ENCODE results near the gene RAD9A.
"Not testable (repeated sequence)": the region's sequence is repeated elsewhere in the genome, so short reads cannot be mapped to it uniquely, and the experiment has no call there.

Gene RAD9A

DNA sequence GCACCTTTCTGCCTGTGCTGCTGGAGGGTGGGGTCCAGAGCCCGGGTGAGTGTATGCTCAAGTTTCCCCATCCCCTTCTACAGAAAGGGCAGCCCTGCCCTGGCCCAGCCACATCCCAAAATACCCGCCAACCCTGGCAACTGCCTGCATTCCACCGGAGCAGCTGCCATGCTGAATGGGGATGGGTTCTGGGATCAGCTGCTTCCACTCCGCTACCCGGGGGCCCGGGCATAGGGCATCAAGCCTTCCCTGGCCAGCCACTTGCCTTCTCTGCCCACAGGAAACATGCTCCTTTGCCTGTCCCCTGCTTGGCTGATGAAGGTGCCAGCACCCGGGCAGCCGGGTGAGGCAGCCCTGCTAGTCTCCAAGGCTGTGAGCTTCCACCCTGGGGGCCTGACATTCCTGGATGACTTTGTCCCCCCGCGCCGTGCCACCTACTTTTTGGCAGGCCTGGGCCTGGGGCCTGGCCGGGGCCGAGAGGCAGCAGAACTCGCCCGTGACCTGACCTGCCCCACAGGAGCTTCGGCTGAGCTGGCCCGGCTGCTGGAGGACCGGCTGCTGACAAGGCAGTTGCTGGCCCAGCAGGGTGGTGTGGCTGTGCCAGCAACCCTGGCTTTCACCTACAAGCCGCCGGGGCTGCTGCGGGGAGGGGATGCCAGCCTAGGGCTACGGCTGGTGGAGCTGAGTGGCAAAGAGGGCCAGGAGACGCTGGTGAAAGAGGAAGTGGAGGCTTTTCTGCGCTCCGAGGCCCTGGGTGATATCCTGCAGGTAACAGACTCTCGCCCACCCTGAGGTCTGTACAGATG is 26.9 kb downstream of the RAD9A start:
- no peak overlapping the region for H3K4me3 ChIP-seq (ENCODE audit: low read depth, low read length)
- DNase-seq (ENCODE audit: low read depth), result no peak

DNA sequence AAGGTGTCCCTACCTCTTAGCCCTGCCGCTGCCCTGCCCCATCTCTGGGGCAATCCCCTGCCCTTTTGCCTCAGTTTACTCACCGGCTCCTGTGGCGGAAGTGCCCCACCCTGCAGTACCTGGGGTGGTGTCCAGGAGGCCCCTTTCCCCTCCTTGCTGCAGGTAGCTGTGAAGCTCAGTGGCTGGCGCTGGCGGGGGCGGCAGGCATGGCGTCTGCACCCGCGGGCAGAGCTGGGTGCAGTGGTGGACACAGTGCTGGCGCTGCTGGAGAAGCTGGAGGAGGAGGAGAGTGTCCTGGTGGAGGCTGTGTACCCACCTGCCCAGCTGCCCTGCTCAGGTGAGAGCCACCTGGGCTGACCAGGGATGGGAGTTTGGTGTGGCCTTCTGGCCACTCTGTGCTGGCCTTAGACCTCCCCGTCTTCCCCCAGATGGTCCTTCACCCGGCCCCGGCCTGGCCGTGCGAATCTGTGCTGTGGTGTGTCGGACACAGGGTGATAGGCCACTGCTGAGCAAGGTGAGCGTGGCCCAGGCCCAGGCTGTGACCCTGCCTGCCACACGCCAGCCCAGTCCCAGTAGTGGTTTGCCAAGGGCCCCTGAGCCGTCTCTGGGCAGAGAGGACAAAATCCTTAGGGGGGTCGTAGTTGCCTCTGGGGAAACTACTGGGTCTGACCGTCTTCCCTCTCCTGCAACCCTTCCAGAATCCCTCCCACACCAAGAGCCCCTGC is 27.7 kb downstream of the RAD9A start:
- no peak overlapping the region for H3K4me3 ChIP-seq (ENCODE audit: low read depth, low read length)
- DNase-seq (ENCODE audit: low read depth), result no peak

DNA sequence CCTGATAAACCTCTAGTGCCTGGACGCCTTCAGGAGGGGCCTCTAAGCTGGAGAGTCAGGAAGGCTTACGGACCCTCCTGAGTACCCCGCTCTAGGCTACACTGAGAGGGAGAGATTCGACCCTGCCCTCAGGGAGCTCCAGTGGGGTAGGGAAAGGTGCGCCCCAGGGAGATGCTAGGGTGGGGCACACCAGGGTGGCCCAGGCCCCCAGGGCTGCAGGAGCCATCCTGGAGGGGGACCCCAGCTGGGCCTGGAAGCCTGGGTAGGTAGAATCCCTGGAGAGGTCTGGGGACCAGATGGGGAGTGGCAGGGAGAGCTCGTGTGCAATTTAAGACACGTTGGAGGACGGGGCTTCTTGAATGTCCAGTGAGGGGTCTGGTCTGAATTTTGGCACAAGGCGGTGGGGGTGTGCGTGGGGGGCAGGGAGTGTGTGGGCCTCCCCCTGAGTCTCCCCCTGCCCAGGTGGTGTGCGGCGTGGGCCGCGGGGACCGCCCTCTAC is 28.4 kb downstream of the RAD9A start:
- H3K4me3 ChIP-seq (ENCODE audit: low read depth, low read length), result peak overlapping the region; percentile 42
- no peak for DNase-seq (ENCODE audit: low read depth)

DNA sequence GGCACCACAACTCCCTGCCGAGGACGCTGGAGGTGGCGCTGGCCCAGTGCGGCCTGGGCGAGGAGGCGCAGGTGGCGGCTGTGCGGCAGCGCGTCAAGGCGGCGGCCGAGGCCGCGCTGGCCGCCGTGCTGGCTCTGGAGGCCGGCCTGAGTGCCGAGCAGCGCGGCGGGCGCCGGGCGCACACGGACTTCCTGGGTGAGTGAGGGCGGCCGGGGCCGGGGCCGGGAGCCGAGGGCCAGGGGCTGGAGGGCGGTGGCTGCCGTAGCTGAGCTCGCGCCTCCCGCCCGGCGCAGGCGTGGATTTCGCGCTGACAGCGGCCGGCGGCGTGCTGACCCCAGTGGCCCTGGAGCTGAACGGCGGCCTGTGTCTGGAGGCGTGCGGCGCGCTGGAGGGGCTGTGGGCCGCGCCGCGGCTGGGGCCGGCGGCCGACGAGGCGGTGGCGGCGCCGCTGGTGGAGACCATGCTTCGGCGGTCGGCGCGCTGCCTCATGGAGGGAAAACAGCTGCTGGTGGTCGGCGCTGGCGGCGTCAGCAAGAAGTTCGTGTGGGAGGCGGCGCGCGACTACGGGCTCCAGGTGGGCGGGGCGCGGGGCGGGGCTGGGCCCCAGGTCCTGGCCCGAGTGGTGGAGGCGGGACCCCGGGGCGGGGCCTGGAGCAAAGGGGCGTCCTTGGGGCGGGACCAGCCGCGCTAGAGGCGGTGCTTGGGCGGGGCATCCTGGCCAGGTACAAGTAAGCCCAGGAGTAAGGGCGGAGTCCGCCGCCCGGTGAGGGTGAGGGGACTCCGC is 29.1 kb downstream of the RAD9A start:
- DNase-seq (ENCODE audit: low read depth), result peak; percentile 56
- peak overlapping the region; percentile 42 for H3K4me3 ChIP-seq (ENCODE audit: low read depth, low read length)

DNA sequence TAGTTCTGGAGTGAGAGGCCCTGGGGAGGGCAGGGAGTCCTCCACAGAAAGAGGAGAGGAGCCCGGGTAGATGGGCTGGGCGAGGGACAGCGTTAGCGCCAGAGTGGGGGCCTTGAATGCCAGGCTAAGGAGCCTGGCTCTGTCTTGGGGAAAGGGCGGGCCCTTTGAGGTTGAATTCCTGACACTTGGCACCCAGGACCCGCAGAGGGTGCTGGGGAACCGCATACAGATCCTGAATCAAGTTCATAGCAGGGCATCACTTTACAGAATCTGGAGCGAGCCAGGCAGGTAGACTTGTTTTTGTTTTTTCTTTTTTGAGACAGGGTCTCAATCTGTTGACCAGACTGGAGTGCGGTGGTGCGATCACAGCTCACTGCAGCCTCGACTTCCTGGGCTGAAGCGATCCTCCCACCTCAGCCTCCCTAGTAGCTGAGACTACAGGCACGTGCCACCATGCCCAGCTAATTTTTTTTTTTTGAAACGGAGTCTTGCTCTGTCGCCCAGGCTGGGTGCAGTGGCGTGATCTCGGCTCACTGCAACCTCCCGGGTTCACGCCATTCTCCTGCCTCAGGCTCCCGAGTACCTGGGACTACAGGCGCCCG is 29.7 kb downstream of the RAD9A start:
- peak overlapping the region; percentile 42 for H3K4me3 ChIP-seq (ENCODE audit: low read depth, low read length)
- DNase-seq (ENCODE audit: low read depth), result no peak

DNA sequence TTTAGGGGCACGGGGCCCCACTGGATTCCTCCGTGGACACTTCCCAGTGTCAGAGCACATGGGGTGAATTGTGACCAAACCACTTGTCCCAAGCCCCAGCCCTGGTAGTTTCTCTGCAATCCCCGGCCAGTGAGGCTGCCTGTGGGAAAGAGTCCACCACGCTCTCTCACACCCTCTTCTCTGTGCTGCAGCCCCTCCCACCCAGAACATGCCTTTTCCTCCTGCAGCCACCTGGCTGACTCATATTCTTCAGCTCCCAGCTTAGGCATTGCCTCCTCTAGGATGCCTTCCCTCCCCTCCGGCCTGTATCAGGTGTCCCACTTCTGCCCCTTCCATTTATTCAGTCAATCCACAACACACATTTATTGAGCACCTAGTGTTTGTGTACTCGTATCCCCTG is 31.1 kb downstream of the RAD9A start:
- no peak overlapping the region for H3K4me3 ChIP-seq (ENCODE audit: low read depth, low read length)
- no peak for DNase-seq (ENCODE audit: low read depth)

DNA sequence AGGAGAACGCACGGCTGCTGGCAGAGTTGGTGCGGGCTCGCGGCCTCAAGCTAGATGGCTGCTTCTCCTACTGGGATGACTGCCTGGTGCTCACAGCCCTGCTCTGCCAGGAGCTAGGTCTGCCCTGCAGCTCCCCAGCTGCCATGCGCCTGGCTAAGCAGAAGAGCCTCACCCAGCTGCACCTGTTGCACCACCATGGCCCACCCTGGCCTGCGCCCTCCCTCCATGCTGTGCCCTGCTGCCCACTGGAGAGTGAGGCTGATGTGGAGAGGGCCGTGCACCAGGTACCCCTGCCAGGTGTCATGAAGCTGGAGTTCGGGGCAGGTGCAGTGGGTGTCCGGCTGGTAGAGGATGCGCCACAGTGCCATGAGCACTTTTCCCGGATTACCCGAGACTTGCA is 31.7 kb downstream of the RAD9A start:
- DNase-seq (ENCODE audit: low read depth), result no peak
- no peak overlapping the region for H3K4me3 ChIP-seq (ENCODE audit: low read depth, low read length)

DNA sequence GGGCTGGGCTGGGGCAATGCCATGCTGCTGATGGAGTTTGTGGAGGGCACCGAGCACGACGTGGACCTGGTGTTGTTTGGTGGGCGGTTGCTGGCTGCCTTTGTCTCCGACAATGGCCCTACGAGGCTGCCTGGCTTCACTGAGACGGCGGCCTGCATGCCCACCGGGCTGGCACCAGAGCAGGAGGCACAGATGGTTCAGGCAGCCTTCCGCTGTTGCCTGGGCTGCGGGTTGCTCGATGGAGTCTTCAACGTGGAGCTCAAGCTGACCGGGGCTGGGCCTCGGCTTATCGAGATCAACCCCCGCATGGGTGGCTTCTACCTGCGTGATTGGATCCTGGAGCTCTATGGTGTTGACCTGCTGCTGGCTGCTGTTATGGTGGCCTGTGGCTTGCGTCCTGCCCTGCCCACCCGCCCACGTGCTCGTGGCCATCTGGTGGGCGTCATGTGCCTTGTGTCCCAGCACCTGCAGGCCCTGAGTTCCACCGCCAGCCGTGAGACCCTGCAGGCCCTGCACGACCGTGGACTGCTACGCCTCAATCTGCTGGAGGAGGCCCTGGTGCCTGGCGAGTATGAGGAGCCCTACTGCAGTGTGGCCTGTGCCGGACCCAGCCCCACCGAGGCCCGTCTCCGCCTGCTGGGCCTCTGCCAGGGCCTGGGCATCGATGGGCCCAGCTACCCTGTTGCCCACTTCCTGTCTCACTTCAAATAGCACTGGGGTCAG is 32.3 kb downstream of the RAD9A start:
- DNase-seq (ENCODE audit: low read depth), result no peak

DNA sequence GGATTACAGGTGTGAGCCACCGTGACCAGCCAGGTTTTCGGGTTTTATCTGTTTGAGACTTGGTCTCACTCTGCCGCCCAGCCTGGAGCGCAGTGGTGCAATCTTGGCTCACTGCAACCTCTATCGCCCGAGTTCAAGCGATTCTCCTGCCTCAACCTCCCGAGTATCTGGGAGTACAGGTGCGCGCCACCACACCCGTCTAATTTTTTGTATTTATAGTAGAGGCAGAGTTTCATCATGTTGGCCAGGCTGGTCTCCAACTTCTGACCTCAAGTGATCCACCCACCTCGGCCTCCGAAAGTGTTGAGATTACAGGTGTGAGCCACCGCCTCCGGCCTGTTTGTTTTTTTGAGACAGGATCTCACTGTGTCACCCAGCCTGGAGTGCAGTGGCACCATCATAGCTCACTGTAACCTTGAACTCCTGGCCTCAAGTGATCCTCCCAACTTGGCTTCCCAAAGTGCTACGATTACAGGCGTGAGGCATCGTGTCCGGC is 35.6 kb downstream of the RAD9A start:
- H3K4me3 ChIP-seq (ENCODE audit: low read depth, low read length), result peak overlapping the region; percentile 99
- not testable (repeated sequence) for DNase-seq (ENCODE audit: low read depth)

More for the DNA sequence above, 32.3 kb downstream of the RAD9A start:
- no peak overlapping the region for H3K4me3 ChIP-seq (ENCODE audit: low read depth, low read length)

DNA sequence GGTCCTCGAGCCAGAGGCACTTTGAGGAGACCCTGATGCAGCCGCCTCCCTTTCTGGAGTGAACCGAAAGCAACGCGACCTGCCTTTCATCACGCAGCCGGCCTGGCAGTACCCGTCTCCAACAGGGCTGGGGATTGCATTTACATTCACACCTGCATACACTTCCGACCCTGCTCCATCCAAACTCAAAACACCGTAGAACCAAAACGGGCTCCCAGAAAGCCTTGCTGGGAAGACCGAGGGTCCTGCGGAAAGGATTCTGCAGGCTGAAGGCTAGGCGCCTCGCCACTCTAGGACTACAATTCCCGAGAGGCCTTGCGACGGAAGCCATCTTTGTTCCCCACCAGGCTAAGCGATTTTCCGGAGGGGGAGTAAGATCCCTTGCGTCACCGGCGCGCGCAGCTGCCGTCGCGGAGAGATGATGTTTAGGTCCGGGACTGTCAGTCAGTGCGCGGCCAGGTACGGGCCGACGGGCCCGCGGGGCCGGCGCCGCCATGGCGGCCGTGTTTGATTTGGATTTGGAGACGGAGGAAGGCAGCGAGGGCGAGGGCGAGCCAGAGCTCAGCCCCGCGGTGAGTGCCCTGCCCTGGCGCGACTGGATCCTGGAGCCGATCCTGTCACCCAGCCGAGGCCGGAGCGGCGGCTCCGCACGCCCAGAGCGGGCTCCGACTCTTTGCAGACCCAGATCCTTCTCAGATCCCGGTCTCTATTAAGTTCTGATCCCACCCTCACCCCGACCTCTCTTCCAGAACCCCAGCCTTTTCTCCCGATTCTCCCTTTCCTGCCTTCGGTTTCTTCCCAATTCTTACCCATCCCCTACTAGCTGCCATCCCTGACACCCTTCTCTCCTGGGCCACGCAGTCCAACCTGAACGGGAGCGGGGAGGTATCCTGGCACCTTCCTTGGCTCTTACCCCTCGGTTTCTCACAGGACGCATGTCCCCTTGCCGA is 36.5 kb downstream of the RAD9A start, which contains the start of gene RPS6KB2:
RPS6KB2 (plus strand) TSS at position 443 of the 950 bp plus-strand sequence; CDS start at position 495, 52 bp downstream.
- H3K4me3 ChIP-seq (ENCODE audit: low read depth, low read length), result peak within 1 kb of the TSS; percentile 99
- DNase-seq (ENCODE audit: low read depth), result peak; percentile 92

DNA sequence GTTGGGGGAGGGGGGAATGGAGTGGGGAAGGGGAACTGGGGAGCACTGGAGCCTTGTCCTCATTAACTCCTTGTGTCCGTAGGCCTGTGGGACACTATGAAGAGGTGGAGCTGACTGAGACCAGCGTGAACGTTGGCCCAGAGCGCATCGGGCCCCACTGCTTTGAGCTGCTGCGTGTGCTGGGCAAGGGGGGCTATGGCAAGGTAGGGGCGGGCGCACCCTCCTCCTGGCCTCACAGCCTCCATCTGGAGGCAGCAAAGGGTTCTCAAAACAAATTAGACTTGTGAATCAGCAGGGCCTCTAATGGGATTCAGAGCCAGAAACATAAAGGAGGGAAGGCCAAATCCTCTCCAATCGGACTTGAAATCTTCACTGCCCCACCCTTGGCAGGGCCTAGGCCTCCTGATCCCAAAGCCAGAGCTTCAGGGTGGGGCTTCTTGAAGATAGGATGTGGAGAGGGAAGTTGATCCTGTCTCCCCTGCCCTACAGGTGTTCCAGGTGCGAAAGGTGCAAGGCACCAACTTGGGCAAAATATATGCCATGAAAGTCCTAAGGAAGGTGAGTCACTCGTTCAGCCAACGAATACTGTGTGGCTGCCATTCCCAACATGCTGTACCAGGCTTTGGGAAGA is 37.4 kb downstream of the RAD9A start:
- H3K4me3 ChIP-seq (ENCODE audit: low read depth, low read length), result peak overlapping the region; percentile 99
- DNase-seq (ENCODE audit: low read depth), result no peak

DNA sequence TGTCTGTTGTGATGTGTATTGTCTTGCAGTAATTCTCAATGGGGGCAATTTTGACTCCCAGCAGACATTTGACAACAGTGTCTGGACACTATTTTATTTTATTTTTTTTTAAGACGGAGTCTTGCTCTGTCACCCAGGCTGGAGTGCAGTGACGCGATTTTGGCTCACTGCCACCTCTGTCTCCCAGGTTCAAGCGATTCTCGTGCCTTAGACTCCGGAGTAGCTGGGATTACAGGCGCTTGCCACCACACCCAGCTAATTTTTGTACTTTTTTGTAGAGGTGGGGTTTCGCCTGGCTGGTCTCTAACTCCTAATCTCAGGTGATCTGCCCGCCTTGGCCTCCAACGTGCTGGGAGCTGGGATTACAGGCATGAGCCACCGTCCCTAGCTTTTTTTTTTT is 37.9 kb downstream of the RAD9A start:
- no peak for DNase-seq (ENCODE audit: low read depth)
- H3K4me3 ChIP-seq (ENCODE audit: low read depth, low read length), result no peak overlapping the region

DNA sequence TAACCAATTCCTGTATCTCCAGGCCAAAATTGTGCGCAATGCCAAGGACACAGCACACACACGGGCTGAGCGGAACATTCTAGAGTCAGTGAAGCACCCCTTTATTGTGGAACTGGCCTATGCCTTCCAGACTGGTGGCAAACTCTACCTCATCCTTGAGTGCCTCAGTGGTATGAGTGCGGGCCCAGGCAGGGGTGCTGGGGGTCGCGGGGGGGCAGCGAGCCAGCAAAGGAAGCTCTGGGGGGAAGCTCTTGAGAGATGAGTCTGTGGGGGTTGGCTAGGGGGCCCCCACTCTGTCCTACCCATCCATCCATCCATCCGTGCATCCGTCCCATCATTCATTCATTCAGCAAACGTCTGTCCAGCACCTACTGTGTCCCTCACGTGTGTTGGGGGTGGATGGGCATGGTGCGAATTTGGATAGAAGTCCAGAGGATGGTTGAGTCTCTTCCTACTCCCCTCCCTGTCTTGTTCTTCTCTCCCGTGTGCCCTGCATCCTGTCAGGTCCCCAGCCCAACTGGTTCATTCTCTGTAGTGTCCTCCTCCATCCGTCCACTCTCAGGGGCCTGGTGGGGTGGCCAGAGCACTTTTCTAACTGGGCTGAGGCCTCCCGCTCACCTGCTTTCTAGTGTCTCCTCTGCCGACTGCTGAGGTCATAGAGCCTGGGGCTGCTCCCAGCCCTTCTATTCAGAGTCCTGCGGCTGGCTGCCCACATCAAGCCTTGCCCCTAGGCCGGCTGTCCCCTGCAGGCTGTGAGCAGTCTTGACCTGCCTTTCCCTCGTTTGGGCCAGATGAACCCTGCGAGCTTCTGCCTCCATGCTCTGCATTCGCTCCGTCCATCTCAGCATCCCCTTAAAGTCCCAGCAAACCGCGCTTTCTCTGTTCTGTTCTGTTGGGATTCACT is 39.8 kb downstream of the RAD9A start:
- no peak for DNase-seq (ENCODE audit: low read depth)
- no peak overlapping the region for H3K4me3 ChIP-seq (ENCODE audit: low read depth, low read length)

DNA sequence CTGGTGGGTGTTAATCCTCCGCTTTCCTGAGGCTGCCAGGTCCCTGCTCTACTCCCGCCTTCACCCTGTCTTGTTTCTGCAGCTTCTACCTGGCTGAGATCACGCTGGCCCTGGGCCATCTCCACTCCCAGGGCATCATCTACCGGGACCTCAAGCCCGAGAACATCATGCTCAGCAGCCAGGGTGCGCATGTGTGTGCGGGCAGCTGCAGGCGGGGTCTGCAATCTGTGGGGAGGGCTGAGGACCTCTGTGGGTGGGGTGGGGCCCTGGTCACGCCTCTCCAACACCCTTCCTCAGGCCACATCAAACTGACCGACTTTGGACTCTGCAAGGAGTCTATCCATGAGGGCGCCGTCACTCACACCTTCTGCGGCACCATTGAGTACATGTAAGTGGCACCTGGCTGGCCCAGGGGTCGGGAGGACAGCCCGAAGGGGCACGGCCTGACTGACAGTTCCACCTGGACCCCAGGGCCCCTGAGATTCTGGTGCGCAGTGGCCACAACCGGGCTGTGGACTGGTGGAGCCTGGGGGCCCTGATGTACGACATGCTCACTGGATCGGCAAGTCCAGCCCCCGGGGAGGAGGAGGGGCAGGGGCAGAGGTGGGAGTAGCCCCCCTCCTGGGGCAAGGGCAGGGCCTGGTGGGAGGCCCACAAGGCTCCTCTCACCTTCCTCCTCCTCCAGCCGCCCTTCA is 41.0 kb downstream of the RAD9A start:
- no peak for DNase-seq (ENCODE audit: low read depth)
- no peak overlapping the region for H3K4me3 ChIP-seq (ENCODE audit: low read depth, low read length)

DNA sequence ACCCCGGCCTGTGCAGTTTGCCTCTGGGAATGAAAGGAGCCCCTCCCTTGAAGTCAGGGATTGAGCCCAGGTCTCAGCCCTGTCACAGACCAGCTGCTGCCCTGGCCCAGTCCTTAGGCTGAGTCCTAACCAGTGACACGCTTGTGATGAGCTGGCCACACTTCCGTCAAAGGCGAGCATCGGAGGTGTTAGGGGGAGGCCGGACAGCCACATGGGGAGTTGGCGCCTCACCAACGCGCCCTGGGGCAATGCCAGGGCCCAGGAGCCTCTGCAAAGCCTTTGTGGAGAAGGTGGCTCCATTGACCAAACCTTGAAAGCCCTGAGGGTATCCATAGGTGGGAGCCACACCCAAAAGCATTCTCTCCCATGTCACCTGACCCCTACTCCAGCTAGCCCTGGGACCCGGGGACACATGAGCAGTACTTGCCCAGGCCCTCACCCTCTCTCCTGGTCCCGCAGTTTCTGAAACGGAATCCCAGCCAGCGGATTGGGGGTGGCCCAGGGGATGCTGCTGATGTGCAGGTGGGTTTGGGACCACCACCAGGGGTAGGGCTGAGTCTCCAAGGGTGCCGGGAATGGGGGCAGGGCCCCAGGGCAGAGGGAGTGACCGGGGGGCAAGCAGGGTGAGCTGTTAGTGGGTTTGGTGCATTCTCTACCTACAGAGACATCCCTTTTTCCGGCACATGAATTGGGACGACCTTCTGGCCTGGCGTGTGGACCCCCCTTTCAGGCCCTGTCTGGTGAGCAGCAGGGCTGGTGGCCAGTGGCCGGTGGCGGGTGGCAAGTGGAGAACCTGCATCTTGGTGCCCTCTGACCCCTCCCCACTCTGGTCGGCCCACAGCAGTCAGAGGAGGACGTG is 42.0 kb downstream of the RAD9A start:
- no peak overlapping the region for H3K4me3 ChIP-seq (ENCODE audit: low read depth, low read length)

More for the DNA sequence above, 42.0 kb downstream of the RAD9A start:
- no peak for DNase-seq (ENCODE audit: low read depth)

All from skeletal muscle cell (primary cell).